BE2C (cell line): ENCODE measurements around the gene ARPC4. TPM values are rescaled to one million over a fixed set of nuclear protein-coding genes. Genes with fewer than 3 reads are reported as not detected.
A peak's percentile ranks its signal among the peaks of the same experiment; 100 is the strongest.

Experiments used
- DNase-seq: peaks from one replicate; pipeline ENCODE4 v3.0.0-alpha.2; 2020
- H3K27me3 ChIP-seq: fragments of 250-450 bp; sonication (Bioruptor Pico); 2 replicates; pipeline ENCODE4 v1.5.1; 2020; ENCODE audit warnings: mild to moderate bottlenecking
- H3K36me3 ChIP-seq: fragments of 250-450 bp; sonication (Bioruptor Pico); 2 replicates; pipeline ENCODE4 v1.5.1; 2020; ENCODE audit warnings: mild to moderate bottlenecking
- H3K4me1 ChIP-seq: fragments of 250-450 bp; sonication (Bioruptor Pico); 2 replicates; pipeline ENCODE4 v1.5.1; 2020
- H3K4me3 ChIP-seq: 2 replicates; pipeline ENCODE4 v1.5.1; 2011; ENCODE audit warnings: low read depth, low read length
- H3K9me3 ChIP-seq: fragments of 250-450 bp; sonication (Bioruptor Pico); 2 replicates; pipeline ENCODE4 v1.5.1; 2020
- CTCF ChIP-seq: IDR thresholded peaks from 2 replicates; pipeline ENCODE4 v1.5.1; 2012; ENCODE audit warnings: mild to moderate bottlenecking, low read depth, low read length
- polyA plus RNA-seq: library from polyadenylated mRNA; unstranded; fragments of >200 nt; gene quantifications from one replicate; pipeline ENCODE4 v1.2.1, GENCODE V29; 2012; ENCODE audit warnings: low read depth, missing spikeins; ENCODE audit not compliant: insufficient read length, insufficient read depth

Gene ARPC4
- 102 TPM for polyA plus RNA-seq

- TF ChIP-seq CTCF = no peak
- no peaks in the 10 kb centered on the region for H3K9me3 ChIP-seq
- H3K4me3 ChIP-seq = peak within 1 kb of the TSS; percentile 75
- peak; percentile 85 for DNase-seq
- no peaks in the 10 kb centered on the region for H3K4me1 ChIP-seq
- no peaks in the 10 kb centered on the region; the same call in 1 of the 2 replicates for H3K36me3 ChIP-seq
- H3K27me3 ChIP-seq = no peaks in the 10 kb centered on the region
Measured at GRCh38 chr3:9792405-9793160, at the start of gene ARPC4, which contains the start of gene TADA3. TSS of gene ARPC4 (plus strand) at chr3:9793082. CDS start at chr3:9793122, 40 bp downstream. TSS of gene TADA3 (minus strand) at chr3:9792473. CDS start at chr3:9791466, 1,007 bp downstream.

GRCh38 chr3:9743548-9743947 is 49.3 kb upstream of the ARPC4 start:
- no peak overlapping the region for H3K4me3 ChIP-seq
- no peak for TF ChIP-seq CTCF
- H3K36me3 ChIP-seq = peaks cover 50% of the 10 kb centered on the region

GRCh38 chr3:9744162-9744561 is 48.7 kb upstream of the ARPC4 start:
- no peak for TF ChIP-seq CTCF
- Histone ChIP-seq H3K9me3 (no peaks in the 10 kb centered on the region), H3K4me1 (no peaks in the 10 kb centered on the region), H3K27me3 (no peaks in the 10 kb centered on the region), H3K36me3 (peaks cover 47% of the 10 kb centered on the region), H3K4me3 (no peak overlapping the region)
- no peak for DNase-seq

More at GRCh38 chr3:9743548-9743947, 49.3 kb upstream of the ARPC4 start:
- no peaks in the 10 kb centered on the region for H3K9me3 ChIP-seq
- no peaks in the 10 kb centered on the region for H3K27me3 ChIP-seq
- DNase-seq = no peak
- no peaks in the 10 kb centered on the region for H3K4me1 ChIP-seq

- Histone ChIP-seq H3K9me3 (no peaks in the 10 kb centered on the region), H3K27me3 (no peaks in the 10 kb centered on the region), H3K4me1 (no peaks in the 10 kb centered on the region), H3K36me3 (peaks cover 40% of the 10 kb centered on the region), H3K4me3 (no peak overlapping the region)
- TF ChIP-seq CTCF = no peak
- no peak for DNase-seq
Measured at GRCh38 chr3:9745521-9745920, 47.4 kb upstream of the ARPC4 start.

- Histone ChIP-seq H3K36me3 (peaks cover 37% of the 10 kb centered on the region), H3K9me3 (no peaks in the 10 kb centered on the region), H3K4me1 (no peaks in the 10 kb centered on the region), H3K27me3 (no peaks in the 10 kb centered on the region), H3K4me3 (no peak overlapping the region)
- no peak for DNase-seq
- TF ChIP-seq CTCF = no peak
Measured at GRCh38 chr3:9746330-9746729, 46.6 kb upstream of the ARPC4 start.

GRCh38 chr3:9747267-9747666 is 45.6 kb upstream of the ARPC4 start:
- H3K4me3 ChIP-seq = no peak overlapping the region
- TF ChIP-seq CTCF = no peak
- DNase-seq = no peak
- no peaks in the 10 kb centered on the region for H3K4me1 ChIP-seq
- peaks cover 37% of the 10 kb centered on the region for H3K36me3 ChIP-seq
- no peaks in the 10 kb centered on the region for H3K9me3 ChIP-seq
- no peaks in the 10 kb centered on the region for H3K27me3 ChIP-seq
